Left cardiac atrium (tissue), 4 donors: ENCODE data around the gene FTSJ1. TPM values are rescaled to one million over a fixed set of nuclear protein-coding genes. Genes with fewer than 3 reads are reported as not detected.
"Not testable (repeated sequence)": the region's sequence is repeated elsewhere in the genome, so short reads cannot be mapped to it uniquely, and the experiment has no call there.

Experiments
- ATAC-seq, 2 donors: fragments of 200-7000 bp; cut with Tn5 transposase; one replicate each; pipeline ENCODE4 v1.9.1; 2020; ENCODE audit warnings: mild to moderate bottlenecking in 2 of 2, moderate library complexity in 2 of 2
- DNase-seq: peaks from one replicate; pipeline ENCODE4 v3.0.0-alpha.2; 2020
- intact Hi-C, 2 donors: fragments of 100-400 bp; cut with DNase I; formaldehyde crosslinking; loops; one replicate each; pipeline versions ENCODE4 v1.14.1 to v1.15.1; 2022 to 2023
- long read RNA-seq: library from polyadenylated mRNA; unstranded; transcript quantifications from one replicate; pipeline ENCODE4 v2.0.0, GENCODE V29; 2021
- total RNA-seq, 2 donors: library from RNA; stranded (reverse); fragmentation: NEBNext Ultra II Directional; extraction: Animal tissue kit (Norgen Biotek cat#: 25700); gene quantifications; one replicate each; pipeline ENCODE4 v1.2.1, GENCODE V29; 2021
- donor health status: DM: no; HTN: yes; CAD: no.
- donor health status: DM: no; HTN: yes; CAD: no; lungs with severe emphysema.
- donor health status: DM: yes; HTN: yes; CAD: no.
- donor health status: Dilated cardiomyopathy.

The FTSJ1 gene
- 10 to 100 TPM; 19.0 to 29.1 TPM for total RNA-seq
- long read RNA-seq, transcript FTSJ1-202 (13 exons, 1,892 nt), result major isoform, 20 of 43 reads
- long read RNA-seq, partial matches to known transcripts, result 4 of 43 reads
- long read RNA-seq, other reads (novel, unspliced or antisense), result 19 of 43 reads

- intact Hi-C loops, result no loop called here
- DNase-seq (peak; percentile 92), ATAC-seq (peak; percentile 97 to 99)
Measured at GRCh38 chrX:48475774-48476577, at the start of gene FTSJ1. Gene FTSJ1 (plus strand): TSS chrX:48476199. CDS start chrX:48478048, 1,849 bp downstream.

- DNase-seq, ATAC-seq, intact Hi-C loops: not testable (repeated sequence)
Measured at GRCh38 chrX:48427027-48427716, 48.8 kb upstream of the FTSJ1 start.

- ATAC-seq, DNase-seq, intact Hi-C loops: not testable (repeated sequence)
Measured at GRCh38 chrX:48429606-48430005, 46.4 kb upstream of the FTSJ1 start.

GRCh38 chrX:48430166-48430565 is 45.8 kb upstream of the FTSJ1 start:
- ATAC-seq, DNase-seq, intact Hi-C loops: not testable (repeated sequence)

GRCh38 chrX:48433713-48434112 is 42.3 kb upstream of the FTSJ1 start:
- DNase-seq, ATAC-seq, intact Hi-C loops: not testable (repeated sequence)

- DNase-seq, ATAC-seq, intact Hi-C loops: not testable (repeated sequence)
Measured at GRCh38 chrX:48447201-48447600, 28.8 kb upstream of the FTSJ1 start.

GRCh38 chrX:48450076-48450475 is 25.9 kb upstream of the FTSJ1 start:
- DNase-seq, result no peak
- ATAC-seq, result no peak
- intact Hi-C loops, result no loop called here

GRCh38 chrX:48451708-48452107 is 24.3 kb upstream of the FTSJ1 start:
- intact Hi-C loops, result no loop called here
- ATAC-seq, result no peak

GRCh38 chrX:48456628-48457331 is 19.2 kb upstream of the FTSJ1 start:
- DNase-seq (no peak), ATAC-seq (no peak)
- intact Hi-C loops, result no loop called here

More at GRCh38 chrX:48451708-48452107, 24.3 kb upstream of the FTSJ1 start:
- no peak for DNase-seq

- DNase-seq, result no peak
- intact Hi-C loops, result no loop called here
- ATAC-seq, result peak; percentile 59 to 74
Measured at GRCh38 chrX:48458711-48459110, 17.3 kb upstream of the FTSJ1 start.

GRCh38 chrX:48459483-48459882 is 16.5 kb upstream of the FTSJ1 start:
- DNase-seq (no peak), ATAC-seq (no peak)
- intact Hi-C loops, result no loop called here

- DNase-seq (no peak), ATAC-seq (no peak)
- intact Hi-C loops, result no loop called here
Measured at GRCh38 chrX:48460031-48460430, 16.0 kb upstream of the FTSJ1 start.

GRCh38 chrX:48460606-48461005 is 15.4 kb upstream of the FTSJ1 start:
- DNase-seq (no peak), ATAC-seq (no peak)
- intact Hi-C loops, result no loop called here

GRCh38 chrX:48461830-48462229 is 14.2 kb upstream of the FTSJ1 start:
- no peak for DNase-seq
- ATAC-seq, result no peak
- intact Hi-C loops, result no loop called here

- intact Hi-C loops, result no loop called here
- DNase-seq (no peak), ATAC-seq (peak in 1 of 2 donors; percentile 68)
Measured at GRCh38 chrX:48465336-48465933, 10.6 kb upstream of the FTSJ1 start.

- ATAC-seq, result no peak
- intact Hi-C loops, result no loop called here
- no peak for DNase-seq
Measured at GRCh38 chrX:48466696-48467095, 9.3 kb upstream of the FTSJ1 start.

- ATAC-seq, result peak; percentile 35 to 38
- DNase-seq, result no peak
- intact Hi-C loops, result no loop called here
Measured at GRCh38 chrX:48467281-48467761, 8.7 kb upstream of the FTSJ1 start.

GRCh38 chrX:48468247-48468671 is 7.7 kb upstream of the FTSJ1 start:
- ATAC-seq (peak; percentile 38 to 58), DNase-seq (peak; percentile 46)
- intact Hi-C loops, result no loop called here
